Measurements from ENCODE around the gene ADCY3. TPM values are rescaled to one million over a fixed set of nuclear protein-coding genes. Genes with fewer than 3 reads are reported as not detected.

The ADCY3 gene
- total RNA-seq, 1 experiment from 2014 or later: 39.5 TPM

DNA sequence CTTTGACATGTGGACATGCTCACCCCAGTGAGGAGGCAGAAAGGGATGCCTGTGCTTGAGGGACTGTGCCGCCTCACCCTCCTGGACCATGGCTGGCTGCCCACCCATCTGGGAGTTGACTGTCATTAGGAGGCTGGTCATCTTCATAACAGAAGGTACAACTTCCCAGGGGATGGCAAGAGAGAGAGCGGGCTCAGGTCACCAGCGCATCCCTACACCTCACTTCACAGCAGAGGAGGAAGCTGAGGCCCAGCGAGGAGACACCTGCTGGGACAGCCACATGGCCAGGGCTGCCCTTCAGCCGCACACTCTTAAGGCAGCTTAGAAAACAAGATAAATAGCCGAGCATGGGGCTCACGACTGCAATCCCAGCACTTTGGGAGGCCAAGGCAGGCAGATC is 59.4 kb downstream of the ADCY3 start:
- Histone ChIP-seq H4K20me1 (ENCODE audit: control insufficient read depth, insufficient read depth, insufficient read length) (no peaks in the 10 kb centered on the region), H3K79me2 (ENCODE audit: insufficient read depth, low read length) (no peaks in the 10 kb centered on the region), H2BK20ac (ENCODE audit: low read depth, low read length, poor library complexity, severe bottlenecking) (no peak overlapping the region), H3T11ph (ENCODE audit: low read length) (no peak overlapping the region), H3K4ac (ENCODE audit: low read depth, low read length) (no peak overlapping the region), H4K5ac (ENCODE audit: insufficient read length, low read depth, low read length) (no peak overlapping the region), H3K23me2 (ENCODE audit: insufficient read length, low read depth, low read length, poor library complexity, severe bottlenecking) (no peaks in the 10 kb centered on the region), H3K23ac (ENCODE audit: insufficient read length, low read depth, low read length) (no peak overlapping the region), H3K79me1 (ENCODE audit: insufficient read depth, low read depth, low read length, poor library complexity, severe bottlenecking) (no peaks in the 10 kb centered on the region), H2BK12ac (ENCODE audit: insufficient read length, low read depth, low read length) (no peak overlapping the region), H2AFZ (ENCODE audit: low read length) (no peak overlapping the region), H4K8ac (replicated peaks; ENCODE audit: insufficient read length, low read depth, low read length) (no peak overlapping the region), H3K18ac (ENCODE audit: insufficient read length, low read depth, low read length) (no peak overlapping the region), H3K56ac (ENCODE audit: insufficient read length, low read depth, low read length) (no peak overlapping the region), H2AK5ac (ENCODE audit: insufficient read length, low read length) (no peak overlapping the region), H3K14ac (ENCODE audit: insufficient read depth, low read length) (no peak overlapping the region), H2BK5ac (ENCODE audit: insufficient read length, low read length) (no peak overlapping the region), H3K27me3 (ENCODE audit: insufficient read depth, low read length) (no peaks in the 10 kb centered on the region), H3K9ac (ENCODE audit: extremely low read depth, insufficient read length, low read length) (no peak overlapping the region), H2BK15ac (ENCODE audit: low read depth, low read length) (no peak overlapping the region), H3K4me1 (ENCODE audit: insufficient read depth, low read length) (no peaks in the 10 kb centered on the region), H3K27ac (ENCODE audit: insufficient read length, low read depth, low read length) (no peak overlapping the region), H3K4me2 (ENCODE audit: insufficient read depth, insufficient read length, low read length) (no peak overlapping the region), H3K9me3 (ENCODE audit: control insufficient read depth, low read depth, low read length) (no peaks in the 10 kb centered on the region), H2BK120ac (ENCODE audit: low read depth, low read length, poor library complexity, severe bottlenecking) (no peak overlapping the region), H4K91ac (ENCODE audit: insufficient read length, low read depth, low read length) (no peak overlapping the region)
- no peak for DNase-seq
- Mint-ChIP-seq H3K27me3 (ENCODE audit: low read depth) (no peaks in the 10 kb centered on the region), H3K4me3 (no peak overlapping the region), H3K36me3 (ENCODE audit: insufficient read depth in 1 of 3, low read depth in 3 of 3) (peaks cover 0 to 8% (median 5%) of the 10 kb centered on the region in 3 experiments; a peak in 1 of 7 replicates), H3K9me3 (no peaks in the 10 kb centered on the region), H3K4me1 (no peaks in the 10 kb centered on the region), H3K27ac (no peak overlapping the region)
- TF ChIP-seq, protein P1, sequence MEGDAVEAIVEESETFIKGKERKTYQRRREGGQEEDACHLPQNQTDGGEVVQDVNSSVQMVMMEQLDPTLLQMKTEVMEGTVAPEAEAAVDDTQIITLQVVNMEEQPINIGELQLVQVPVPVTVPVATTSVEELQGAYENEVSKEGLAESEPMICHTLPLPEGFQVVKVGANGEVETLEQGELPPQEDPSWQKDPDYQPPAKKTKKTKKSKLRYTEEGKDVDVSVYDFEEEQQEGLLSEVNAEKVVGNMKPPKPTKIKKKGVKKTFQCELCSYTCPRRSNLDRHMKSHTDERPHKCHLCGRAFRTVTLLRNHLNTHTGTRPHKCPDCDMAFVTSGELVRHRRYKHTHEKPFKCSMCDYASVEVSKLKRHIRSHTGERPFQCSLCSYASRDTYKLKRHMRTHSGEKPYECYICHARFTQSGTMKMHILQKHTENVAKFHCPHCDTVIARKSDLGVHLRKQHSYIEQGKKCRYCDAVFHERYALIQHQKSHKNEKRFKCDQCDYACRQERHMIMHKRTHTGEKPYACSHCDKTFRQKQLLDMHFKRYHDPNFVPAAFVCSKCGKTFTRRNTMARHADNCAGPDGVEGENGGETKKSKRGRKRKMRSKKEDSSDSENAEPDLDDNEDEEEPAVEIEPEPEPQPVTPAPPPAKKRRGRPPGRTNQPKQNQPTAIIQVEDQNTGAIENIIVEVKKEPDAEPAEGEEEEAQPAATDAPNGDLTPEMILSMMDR (conservative IDR thresholded peaks at IDR 0.05): no peak
- WGBS (ENCODE audit: extremely low coverage, insufficient read length, low lambda C conversion rate): no CpG with 5 or more reads among the region's 7 CpGs

Measured in H9 (cell line).